HFF-Myc (cell line): ENCODE data around the gene FREY1.

ENCODE experiments used
- DNase-seq: peaks from one replicate; pipeline ENCODE4 v3.0.0-alpha.2; 2011; ENCODE audit warnings: low read depth; ENCODE audit errors: extremely low read depth
- H3K4me3 ChIP-seq: replicated peaks from 2 replicates; pipeline ENCODE4 v1.5.1; 2011; ENCODE audit warnings: low read depth, mild to moderate bottlenecking, control low read depth, low read length
- CTCF ChIP-seq: IDR thresholded peaks from 2 replicates; pipeline ENCODE4 v1.5.1; 2012; ENCODE audit warnings: mild to moderate bottlenecking, low read depth, low read length, control low read depth; ENCODE audit errors: missing control alignments

The FREY1 gene

GRCh38 chr11:45899448-45900174 is 7.5 kb downstream of the FREY1 start:
- H3K4me3 ChIP-seq, result peak overlapping the region; percentile 59
- no peak for TF ChIP-seq CTCF
- DNase-seq, result peak; percentile 72

GRCh38 chr11:45899086-45899447 is 8.0 kb downstream of the FREY1 start:
- peak overlapping the region; percentile 59 for H3K4me3 ChIP-seq
- no peak for DNase-seq
- no peak for TF ChIP-seq CTCF

DNA sequence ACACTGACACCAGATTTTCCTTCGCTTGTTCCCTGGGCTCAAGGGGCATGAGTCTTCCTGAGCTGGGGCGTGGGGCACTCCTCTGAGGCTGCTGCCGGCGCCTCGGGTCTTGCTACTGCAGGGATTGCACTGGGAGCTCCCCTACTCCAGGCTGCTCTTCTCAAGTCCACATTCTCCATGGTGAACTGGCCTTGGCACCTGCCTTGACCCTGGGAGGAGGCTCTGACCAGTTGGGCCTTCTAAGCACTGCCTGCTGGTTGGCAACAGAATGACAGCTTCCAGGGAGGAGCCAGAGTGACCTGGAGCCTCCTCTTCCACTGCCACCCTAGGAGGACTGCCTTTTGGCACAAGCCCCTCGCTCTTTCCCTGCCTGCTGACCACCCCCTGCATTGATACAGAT is 9.5 kb downstream of the FREY1 start:
- H3K4me3 ChIP-seq, result no peak overlapping the region
- no peak for DNase-seq
- no peak for TF ChIP-seq CTCF

- DNase-seq, result no peak
- no peak overlapping the region for H3K4me3 ChIP-seq
- TF ChIP-seq CTCF, result no peak
Observed at GRCh38 chr11:45896422-45896984, 10.6 kb downstream of the FREY1 start.

- TF ChIP-seq CTCF, result no peak
- no peak for DNase-seq
- no peak overlapping the region for H3K4me3 ChIP-seq
Observed at GRCh38 chr11:45895553-45896259, 11.4 kb downstream of the FREY1 start.

- no peak overlapping the region for H3K4me3 ChIP-seq
- no peak for DNase-seq
- no peak for TF ChIP-seq CTCF
Observed at GRCh38 chr11:45894555-45895247, 12.4 kb downstream of the FREY1 start.
